Measurements from ENCODE around the gene SLC39A11. TPM values are rescaled to one million over a fixed set of nuclear protein-coding genes. Genes with fewer than 3 reads are reported as not detected.

Gene SLC39A11
- total RNA-seq, 4 donors from 2014 or later, result 55.1 to 123 (median 97.0) TPM

- no peak for TF ChIP-seq CTCF (IDR thresholded peaks at IDR 0.05)
- TF ChIP-seq POLR2A (IDR thresholded peaks at IDR 0.05), result no peak
- no peak overlapping the region for H3K27ac ChIP-seq
- H3K36me3 ChIP-seq, result no peaks in the 10 kb centered on the region
- no peak overlapping the region for H3K4me3 ChIP-seq (replicated peaks in 1 of 3)
- intact Hi-C loops (cut with DNase I), result no loop called here
- no peaks in the 10 kb centered on the region for H3K27me3 ChIP-seq
- DNase-seq, result no peak
- 84 to 94% methylated on average over 5 of the region's 5 CpGs for WGBS, 2 donors
- H3K9me3 ChIP-seq, result no peaks in the 10 kb centered on the region
- H3K4me1 ChIP-seq, result no peaks in the 10 kb centered on the region
Measured at GRCh38 chr17:72794152-72794551, 298.3 kb downstream of the SLC39A11 start.

- H3K4me3 ChIP-seq (replicated peaks in 1 of 3), result no peak overlapping the region
- H3K4me1 ChIP-seq, result no peaks in the 10 kb centered on the region
- H3K36me3 ChIP-seq, result no peaks in the 10 kb centered on the region
- intact Hi-C loops (cut with DNase I), result no loop called here
- no peak overlapping the region for H3K27ac ChIP-seq
- 90 to 95% methylated on average over 5 of the region's 5 CpGs for WGBS, 2 donors
- no peak for DNase-seq
- TF ChIP-seq POLR2A (IDR thresholded peaks at IDR 0.05) (no peak), CTCF (IDR thresholded peaks at IDR 0.05) (no peak)
- no peaks in the 10 kb centered on the region for H3K27me3 ChIP-seq
- no peaks in the 10 kb centered on the region for H3K9me3 ChIP-seq
Measured at GRCh38 chr17:72792771-72793170, 299.7 kb downstream of the SLC39A11 start.

GRCh38 chr17:72790190-72790589 lies 302.3 kb downstream of the SLC39A11 start:
- no peak for TF ChIP-seq POLR2A (IDR thresholded peaks at IDR 0.05)
- no peak for TF ChIP-seq CTCF (IDR thresholded peaks at IDR 0.05)

GRCh38 chr17:72789711-72790110 lies 302.8 kb downstream of the SLC39A11 start:
- Histone ChIP-seq H3K4me3 (replicated peaks in 1 of 3) (no peak overlapping the region), H3K36me3 (no peaks in the 10 kb centered on the region), H3K27me3 (no peaks in the 10 kb centered on the region), H3K4me1 (no peaks in the 10 kb centered on the region), H3K9me3 (no peaks in the 10 kb centered on the region), H3K27ac (no peak overlapping the region)
- intact Hi-C loops (cut with DNase I), result no loop called here
- no peak for DNase-seq
- WGBS, 2 donors, result 92 to 98% methylated on average over 6 of the region's 6 CpGs
- TF ChIP-seq CTCF (IDR thresholded peaks at IDR 0.05) (no peak), POLR2A (IDR thresholded peaks at IDR 0.05) (no peak)

More at GRCh38 chr17:72790190-72790589, 302.3 kb downstream of the SLC39A11 start:
- Histone ChIP-seq H3K27me3 (no peaks in the 10 kb centered on the region), H3K27ac (no peak overlapping the region), H3K9me3 (no peaks in the 10 kb centered on the region), H3K4me3 (replicated peaks in 1 of 3) (no peak overlapping the region), H3K4me1 (no peaks in the 10 kb centered on the region), H3K36me3 (no peaks in the 10 kb centered on the region)
- intact Hi-C loops (cut with DNase I), result no loop called here
- DNase-seq, result no peak
- 98% methylated on average over 3 of the region's 3 CpGs for WGBS, 2 donors

GRCh38 chr17:72788950-72789585 lies 303.4 kb downstream of the SLC39A11 start:
- intact Hi-C loops (cut with DNase I), result no loop called here
- Histone ChIP-seq H3K9me3 (no peaks in the 10 kb centered on the region), H3K36me3 (no peaks in the 10 kb centered on the region), H3K27me3 (no peaks in the 10 kb centered on the region), H3K4me3 (replicated peaks in 1 of 3) (no peak overlapping the region), H3K27ac (no peak overlapping the region), H3K4me1 (no peaks in the 10 kb centered on the region)
- 93 to 94% methylated on average over 19 of the region's 19 CpGs for WGBS, 2 donors
- no peak for DNase-seq
- TF ChIP-seq CTCF (IDR thresholded peaks at IDR 0.05) (no peak), POLR2A (IDR thresholded peaks at IDR 0.05) (no peak)

Data from thyroid gland (tissue), 4 donors.